OCI-LY3 (cell line): ENCODE results near the gene MAP4.

Source experiments
- CTCF ChIP-seq: fragments of 200-600, 300-600 bp; sonication (generic); IDR thresholded peaks from 2 replicates; pipeline ENCODE4 v1.5.1; 2014; ENCODE audit warnings: antibody characterized with exemption, low read length, low read depth
- EZH2phosphoT487 ChIP-seq: fragments of 200-600 bp; shearing (Covaris generic); IDR thresholded peaks from 2 replicates; pipeline ENCODE4 v1.6.1; 2018; ENCODE audit warnings: antibody characterized with exemption, mixed run types, low read depth

GRCh38 chr3:47872916-47873315 lies 143.3 kb downstream of the MAP4 start:
- no peak for TF ChIP-seq EZH2phosphoT487
- no peak for TF ChIP-seq CTCF
